Osteocyte (in vitro differentiated cells): ENCODE measurements around the gene MFAP5. TPM values are rescaled to one million over a fixed set of nuclear protein-coding genes. Genes with fewer than 3 reads are reported as not detected.
A peak's percentile ranks its signal among the peaks of the same experiment; 100 is the strongest.

ENCODE experiments used
- DNase-seq: peaks from one replicate; pipeline ENCODE4 v3.0.0; 2021; ENCODE audit warnings: mixed read lengths; ENCODE audit not compliant: unreplicated experiment; ENCODE audit errors: extremely low spot score
- H3K27ac Mint-ChIP-seq: one replicate; pipeline ENCODE4 v1.8.0; 2021; ENCODE audit warnings: mild to moderate bottlenecking, mixed read lengths; ENCODE audit not compliant: unreplicated experiment
- H3K27me3 Mint-ChIP-seq: one replicate; pipeline ENCODE4 v1.8.0; 2021; ENCODE audit warnings: mixed read lengths; ENCODE audit not compliant: unreplicated experiment
- H3K36me3 Mint-ChIP-seq: one replicate; pipeline ENCODE4 v1.8.0; 2021; ENCODE audit warnings: mixed read lengths; ENCODE audit not compliant: unreplicated experiment
- H3K4me1 Mint-ChIP-seq: one replicate; pipeline ENCODE4 v1.8.0; 2021; ENCODE audit warnings: mixed read lengths; ENCODE audit not compliant: unreplicated experiment
- H3K4me3 Mint-ChIP-seq: one replicate; pipeline ENCODE4 v1.8.0; 2021; ENCODE audit warnings: mild to moderate bottlenecking, moderate library complexity, mixed read lengths; ENCODE audit not compliant: unreplicated experiment
- H3K9me3 Mint-ChIP-seq: one replicate; pipeline ENCODE4 v1.8.0; 2021; ENCODE audit warnings: mixed read lengths; ENCODE audit not compliant: unreplicated experiment
- CTCF ChIP-seq: fragments of 200-600 bp; sonication (generic); IDR thresholded peaks from 2 replicates; pipeline ENCODE4 v1.5.0; 2021; ENCODE audit warnings: antibody characterized with exemption, mild to moderate bottlenecking, moderate library complexity
- total RNA-seq: library from RNA; stranded (reverse); gene quantifications from 2 replicates; pipeline ENCODE4 v1.2.1, GENCODE V29; 2021

MFAP5 gene
- total RNA-seq, 1 donor from 2014 or later: not detected

- TF ChIP-seq CTCF: no peak
- H3K4me1 Mint-ChIP-seq: peaks cover 48% of the 10 kb centered on the region
- no peaks in the 10 kb centered on the region for H3K27me3 Mint-ChIP-seq
- H3K9me3 Mint-ChIP-seq: no peaks in the 10 kb centered on the region
- H3K4me3 Mint-ChIP-seq: peak overlapping the region; percentile 94
- peak overlapping the region; percentile 69 for H3K27ac Mint-ChIP-seq
- H3K36me3 Mint-ChIP-seq: no peaks in the 10 kb centered on the region
- DNase-seq: no peak
Measured at GRCh38 chr12:8698879-8699278, 36.3 kb upstream of the MFAP5 start.

DNA sequence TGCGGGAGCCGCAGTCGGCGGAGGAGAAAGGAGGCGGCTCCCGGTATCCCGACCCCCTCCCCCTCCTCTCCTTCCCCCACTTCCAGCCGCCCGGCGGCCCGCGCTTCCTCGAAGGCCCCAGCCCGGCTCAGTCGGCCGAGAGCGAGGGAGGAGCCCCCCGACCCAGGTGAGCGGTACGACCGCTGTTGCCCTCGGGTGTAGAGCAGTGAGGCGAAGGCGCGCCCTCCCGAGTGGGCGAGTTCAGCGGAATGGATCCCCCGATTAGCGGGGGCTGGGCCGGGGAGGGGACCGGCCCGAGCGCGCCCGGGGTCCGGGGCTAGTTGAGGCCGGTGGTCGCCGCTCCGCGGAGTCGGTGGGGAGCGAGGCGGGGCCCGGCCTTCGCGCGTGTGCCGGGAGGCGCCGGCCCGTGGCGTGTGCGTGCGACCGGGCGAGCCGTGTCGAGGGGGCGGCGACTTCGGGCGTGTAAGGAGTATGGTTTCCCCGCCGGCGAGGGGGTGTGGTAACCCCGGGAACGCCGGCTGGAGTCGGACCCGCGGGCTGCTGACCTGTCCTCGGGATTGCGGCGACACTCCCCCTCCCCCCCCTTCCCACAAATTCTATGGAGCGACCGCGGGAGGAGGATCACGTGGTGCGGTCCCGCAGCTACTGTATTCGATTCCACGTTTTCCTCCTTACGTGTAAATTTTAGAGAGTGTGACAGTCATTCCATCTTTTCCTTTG is 35.7 kb upstream of the MFAP5 start:
- DNase-seq: peak; percentile 86
- H3K27me3 Mint-ChIP-seq: no peaks in the 10 kb centered on the region
- peak overlapping the region; percentile 92 for H3K27ac Mint-ChIP-seq
- peaks cover 48% of the 10 kb centered on the region for H3K4me1 Mint-ChIP-seq
- peak overlapping the region; percentile 94 for H3K4me3 Mint-ChIP-seq
- no peak for TF ChIP-seq CTCF
- H3K9me3 Mint-ChIP-seq: no peaks in the 10 kb centered on the region
- H3K36me3 Mint-ChIP-seq: no peaks in the 10 kb centered on the region

DNA sequence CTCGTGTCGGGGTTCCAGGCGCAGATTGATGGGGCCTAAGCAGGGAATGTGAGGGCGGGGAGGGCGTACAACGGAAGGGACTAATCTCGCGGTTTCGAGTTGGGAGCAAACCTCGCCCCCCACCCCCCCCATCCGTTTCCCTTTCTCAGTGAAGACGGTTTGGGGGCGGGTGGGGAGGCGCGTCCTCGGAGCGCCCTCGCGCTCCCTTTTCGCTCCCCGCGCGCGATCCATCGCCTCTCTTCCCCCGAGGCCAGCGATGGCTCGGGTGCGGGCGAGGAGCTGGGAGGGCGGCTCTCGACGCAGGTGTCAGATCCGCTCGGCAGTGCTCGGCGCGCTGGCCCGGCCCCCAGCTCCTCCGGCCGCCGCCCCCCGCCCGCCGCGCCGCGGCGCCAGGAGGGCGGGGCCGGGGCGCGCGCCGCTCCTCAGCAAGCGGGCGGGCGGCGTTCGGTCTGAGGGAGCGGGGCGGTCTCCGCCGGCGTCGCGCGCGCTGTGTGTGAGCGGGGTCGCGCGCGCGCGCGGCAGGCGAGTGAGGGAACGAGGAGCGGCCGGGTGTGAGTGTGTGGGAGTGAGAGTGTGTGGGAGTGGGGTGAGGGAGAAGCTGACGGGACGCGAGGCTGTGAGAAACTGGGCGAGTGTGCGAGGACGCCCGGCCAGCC is 35.0 kb upstream of the MFAP5 start, which contains the start of gene RIMKLB:
Gene RIMKLB (plus strand): TSS at position 516 of the 656 bp plus-strand sequence. CDS start 15,876 bp downstream, outside the sequence.
- peak; percentile 90 for DNase-seq
- no peak for TF ChIP-seq CTCF
- no peaks in the 10 kb centered on the region for H3K9me3 Mint-ChIP-seq
- H3K27ac Mint-ChIP-seq: peak within 1 kb of the TSS; percentile 92
- H3K27me3 Mint-ChIP-seq: no peaks in the 10 kb centered on the region
- peak within 1 kb of the TSS; percentile 94 for H3K4me3 Mint-ChIP-seq
- H3K36me3 Mint-ChIP-seq: no peaks in the 10 kb centered on the region
- H3K4me1 Mint-ChIP-seq: peaks cover 48% of the 10 kb centered on the region

DNA sequence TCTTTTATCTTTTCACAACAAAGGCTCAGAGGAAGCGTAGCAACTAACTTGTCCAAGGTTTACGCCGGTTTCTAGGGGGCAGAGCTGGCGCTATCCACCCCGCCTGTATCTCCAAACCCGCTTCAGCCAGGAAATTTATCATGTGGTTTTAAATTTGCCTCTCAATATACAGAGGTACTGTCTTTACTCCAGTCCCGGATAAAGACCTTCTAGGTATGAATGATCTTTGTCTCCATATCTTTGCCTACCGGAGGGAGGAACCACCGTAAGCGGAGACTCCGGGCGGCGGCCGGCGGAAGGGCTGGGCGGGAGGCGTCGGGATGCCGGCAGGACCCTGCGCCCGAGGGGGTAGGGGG is 34.5 kb upstream of the MFAP5 start:
- no peak for DNase-seq
- Mint-ChIP-seq H3K27me3 (no peaks in the 10 kb centered on the region), H3K4me1 (peaks cover 47% of the 10 kb centered on the region), H3K27ac (peak overlapping the region; percentile 90), H3K9me3 (no peaks in the 10 kb centered on the region), H3K36me3 (no peaks in the 10 kb centered on the region), H3K4me3 (peak overlapping the region; percentile 94)
- no peak for TF ChIP-seq CTCF

- H3K4me1 Mint-ChIP-seq: peaks cover 44% of the 10 kb centered on the region
- H3K27ac Mint-ChIP-seq: peak overlapping the region; percentile 90
- no peaks in the 10 kb centered on the region for H3K36me3 Mint-ChIP-seq
- peak overlapping the region; percentile 94 for H3K4me3 Mint-ChIP-seq
- no peak for TF ChIP-seq CTCF
- H3K9me3 Mint-ChIP-seq: no peaks in the 10 kb centered on the region
- no peaks in the 10 kb centered on the region for H3K27me3 Mint-ChIP-seq
- no peak for DNase-seq
Measured at GRCh38 chr12:8696442-8697090, 33.9 kb upstream of the MFAP5 start.
